Measurements from ENCODE around the gene CUEDC1. TPM values are rescaled to one million over a fixed set of nuclear protein-coding genes. Genes with fewer than 3 reads are reported as not detected.

The CUEDC1 gene
- total and polyA plus RNA-seq, 2 experiments from 2014 or later: 11.1 to 13.6 TPM

GRCh38 chr17:57953705-57954396, 1.4 kb downstream of the CUEDC1 start:
- Histone ChIP-seq H3K27ac (peak overlapping the region; percentile 75), H2AFZ (no peak overlapping the region), H3K9me3 (ENCODE audit: low read depth) (no peaks in the 10 kb centered on the region), H3K27me3 (replicated peaks; ENCODE audit: insufficient read depth) (no peaks in the 10 kb centered on the region), H4K20me1 (ENCODE audit: insufficient read depth) (no peaks in the 10 kb centered on the region), H3K4me2 (ENCODE audit: unreplicated experiment) (peak overlapping the region; percentile 60), H3K9me2 (ENCODE audit: insufficient read depth) (no peaks in the 10 kb centered on the region), H3K4me3 (peak overlapping the region; percentile 75), H3K79me2 (ENCODE audit: insufficient read depth) (peaks cover 36% of the 10 kb centered on the region), H3K36me3 (ENCODE audit: low read depth) (no peaks in the 10 kb centered on the region), H3F3A (ENCODE audit: insufficient read depth) (peaks cover 39% of the 10 kb centered on the region), H3K9ac (peak overlapping the region; percentile 95), H3K4me1 (ENCODE audit: insufficient read depth) (peaks cover 45% of the 10 kb centered on the region)
- WGBS, 2 experiments (ENCODE audit: low coverage in 1 of 2, low lambda C conversion rate in 2 of 2, missing lambda C conversion rate in 2 of 2): 62 to 72% methylated on average over 13 of the region's 13 CpGs
- in situ Hi-C loops (cut with MboI): no loop called here
- no peak for DNase-seq
- TF ChIP-seq EZH2phosphoT487 (IDR thresholded peaks at IDR 0.05; ENCODE audit: insufficient read depth, low read depth) (no peak), EZH2 (IDR thresholded peaks at IDR 0.05; ENCODE audit: insufficient read depth, poor library complexity, severe bottlenecking) (no peak)

- Histone ChIP-seq H3K9me2 (ENCODE audit: insufficient read depth) (no peaks in the 10 kb centered on the region), H3K9me3 (ENCODE audit: low read depth) (no peaks in the 10 kb centered on the region), H2AFZ (no peak overlapping the region), H3K4me3 (no peak overlapping the region), H3K27ac (no peak overlapping the region), H4K20me1 (ENCODE audit: insufficient read depth) (no peaks in the 10 kb centered on the region), H3K79me2 (ENCODE audit: insufficient read depth) (peaks cover 36% of the 10 kb centered on the region), H3K9ac (no peak overlapping the region), H3K36me3 (ENCODE audit: low read depth) (no peaks in the 10 kb centered on the region), H3K27me3 (replicated peaks; ENCODE audit: insufficient read depth) (no peaks in the 10 kb centered on the region), H3K4me2 (ENCODE audit: unreplicated experiment) (no peak overlapping the region), H3K4me1 (ENCODE audit: insufficient read depth) (peaks cover 49% of the 10 kb centered on the region), H3F3A (ENCODE audit: insufficient read depth) (peaks cover 46% of the 10 kb centered on the region)
- TF ChIP-seq EZH2 (IDR thresholded peaks at IDR 0.05; ENCODE audit: insufficient read depth, poor library complexity, severe bottlenecking) (no peak), EZH2phosphoT487 (IDR thresholded peaks at IDR 0.05; ENCODE audit: insufficient read depth, low read depth) (no peak)
- no peak for DNase-seq
- in situ Hi-C loops (cut with MboI): no loop called here
- 50 to 79% methylated on average over 1 of the region's 1 CpG for WGBS, 2 experiments (ENCODE audit: low coverage in 1 of 2, low lambda C conversion rate in 2 of 2, missing lambda C conversion rate in 2 of 2)
These were observed 2.0 kb downstream of the CUEDC1 start for GRCh38 chr17:57953219-57953618.

GRCh38 chr17:57949649-57950048, 5.6 kb downstream of the CUEDC1 start:
- DNase-seq: peak; percentile 64
- H3K4me2 ChIP-seq (ENCODE audit: unreplicated experiment): no peak overlapping the region

GRCh38 chr17:57948555-57949420, 6.4 kb downstream of the CUEDC1 start:
- TF ChIP-seq EZH2 (IDR thresholded peaks at IDR 0.05; ENCODE audit: insufficient read depth, poor library complexity, severe bottlenecking) (no peak), EZH2phosphoT487 (IDR thresholded peaks at IDR 0.05; ENCODE audit: insufficient read depth, low read depth) (peak; percentile 86)
- 14 to 18% methylated on average over 5 of the region's 5 CpGs for WGBS, 2 experiments (ENCODE audit: low coverage in 1 of 2, low lambda C conversion rate in 2 of 2, missing lambda C conversion rate in 2 of 2)
- peak overlapping the region; percentile 36 for H3K9ac ChIP-seq
- peak overlapping the region; percentile 79 for H3K27ac ChIP-seq
- in situ Hi-C loops (cut with MboI): no loop called here
- H3K36me3 ChIP-seq (ENCODE audit: low read depth): no peaks in the 10 kb centered on the region
- H3K4me1 ChIP-seq (ENCODE audit: insufficient read depth): peaks cover 78% of the 10 kb centered on the region
- H2AFZ ChIP-seq: no peak overlapping the region; the same call in 1 of the 2 replicates
- peak overlapping the region; percentile 99 for H3K4me2 ChIP-seq (ENCODE audit: unreplicated experiment)
- peak overlapping the region; percentile 49 for H3K4me3 ChIP-seq
- no peaks in the 10 kb centered on the region for H3K27me3 ChIP-seq (replicated peaks; ENCODE audit: insufficient read depth)
- peaks cover 64% of the 10 kb centered on the region for H3K79me2 ChIP-seq (ENCODE audit: insufficient read depth)
- H3K9me3 ChIP-seq (ENCODE audit: low read depth): no peaks in the 10 kb centered on the region
- DNase-seq: peak; percentile 96
- H4K20me1 ChIP-seq (ENCODE audit: insufficient read depth): no peaks in the 10 kb centered on the region
- H3K9me2 ChIP-seq (ENCODE audit: insufficient read depth): no peaks in the 10 kb centered on the region
- peaks cover 74% of the 10 kb centered on the region for H3F3A ChIP-seq (ENCODE audit: insufficient read depth)

More at GRCh38 chr17:57949649-57950048, 5.6 kb downstream of the CUEDC1 start:
- Histone ChIP-seq H3K36me3 (ENCODE audit: low read depth) (no peaks in the 10 kb centered on the region), H3K9ac (no peak overlapping the region), H3K9me2 (ENCODE audit: insufficient read depth) (no peaks in the 10 kb centered on the region), H3K27me3 (replicated peaks; ENCODE audit: insufficient read depth) (no peaks in the 10 kb centered on the region), H3F3A (ENCODE audit: insufficient read depth) (peaks cover 77% of the 10 kb centered on the region), H4K20me1 (ENCODE audit: insufficient read depth) (no peaks in the 10 kb centered on the region), H3K27ac (peak overlapping the region; percentile 79), H3K4me1 (ENCODE audit: insufficient read depth) (peaks cover 82% of the 10 kb centered on the region), H2AFZ (no peak overlapping the region), H3K4me3 (no peak overlapping the region), H3K9me3 (ENCODE audit: low read depth) (no peaks in the 10 kb centered on the region), H3K79me2 (ENCODE audit: insufficient read depth) (peaks cover 65% of the 10 kb centered on the region)
- WGBS, 2 experiments (ENCODE audit: low coverage in 1 of 2, low lambda C conversion rate in 2 of 2, missing lambda C conversion rate in 2 of 2): 87 to 91% methylated on average over 5 of the region's 5 CpGs
- no peak for TF ChIP-seq EZH2 (IDR thresholded peaks at IDR 0.05; ENCODE audit: insufficient read depth, poor library complexity, severe bottlenecking)
- no peak for TF ChIP-seq EZH2phosphoT487 (IDR thresholded peaks at IDR 0.05; ENCODE audit: insufficient read depth, low read depth)
- in situ Hi-C loops (cut with MboI): no loop called here
